Osteoblast (primary cell): ENCODE measurements around the gene SUSD3. TPM values are rescaled to one million over a fixed set of nuclear protein-coding genes. Genes with fewer than 3 reads are reported as not detected.

Experiments
- DNase-seq: peaks from one replicate; pipeline ENCODE4 v3.0.0; 2011; ENCODE audit warnings: low spot score, mixed read lengths; ENCODE audit not compliant: insufficient read length; ENCODE audit errors: missing footprints
- H2AFZ ChIP-seq: 2 replicates; pipeline ENCODE4 v1.6.0; 2011; ENCODE audit warnings: mild to moderate bottlenecking, low read length
- H3K27ac ChIP-seq: 2 replicates; pipeline ENCODE4 v1.5.1; 2011; ENCODE audit warnings: mild to moderate bottlenecking, low read depth, low read length, moderate library complexity
- H3K27me3 ChIP-seq: 2 replicates; pipeline ENCODE4 v1.6.0; 2012; ENCODE audit warnings: mild to moderate bottlenecking, control low read depth, inconsistent platforms, low read length, moderate library complexity; ENCODE audit not compliant: insufficient read depth
- H3K36me3 ChIP-seq: 2 replicates; pipeline ENCODE4 v1.5.1; 2011; ENCODE audit warnings: mild to moderate bottlenecking, low read length, control low read depth, moderate library complexity; ENCODE audit not compliant: insufficient read depth
- H3K4me1 ChIP-seq: 2 replicates; pipeline ENCODE4 v1.5.1; 2011; ENCODE audit warnings: mild to moderate bottlenecking, low read length, control low read depth, moderate library complexity; ENCODE audit not compliant: insufficient read depth
- H3K4me2 ChIP-seq: 2 replicates; pipeline ENCODE4 v1.6.0; 2011; ENCODE audit warnings: mild to moderate bottlenecking, low read length; ENCODE audit not compliant: insufficient read depth
- H3K4me3 ChIP-seq: fragments of 200-600 bp; sonication (generic); 3 replicates; pipeline ENCODE4 v1.5.1; 2012; ENCODE audit warnings: mild to moderate bottlenecking, low read length, inconsistent platforms; ENCODE audit not compliant: insufficient read depth
- H3K79me2 ChIP-seq: 2 replicates; pipeline ENCODE4 v1.6.0; 2012; ENCODE audit warnings: mild to moderate bottlenecking, low read length, control low read depth, inconsistent platforms; ENCODE audit not compliant: insufficient read depth
- H3K9me3 ChIP-seq: 2 replicates; pipeline ENCODE4 v1.5.1; 2011; ENCODE audit warnings: low read depth, low read length, control low read depth
- H4K20me1 ChIP-seq: 2 replicates; pipeline ENCODE4 v1.6.0; 2012; ENCODE audit warnings: mild to moderate bottlenecking, low read length, control low read depth; ENCODE audit not compliant: insufficient read depth
- total RNA-seq: library from RNA; depleted of rRNA; stranded (reverse); fragments of >200 nt; gene quantifications from 2 replicates; pipeline ENCODE4 v1.2.3, GENCODE V29; 2012
- TF ChIP-seq, protein P1 (sequence below): IDR thresholded peaks from 2 replicates; pipeline ENCODE4 v1.5.1; 2011; ENCODE audit warnings: mild to moderate bottlenecking, low read depth, low read length, moderate library complexity; ENCODE audit errors: extremely low read depth

SUSD3 gene
- total RNA-seq, 1 donor, result 0.36 TPM

DNA sequence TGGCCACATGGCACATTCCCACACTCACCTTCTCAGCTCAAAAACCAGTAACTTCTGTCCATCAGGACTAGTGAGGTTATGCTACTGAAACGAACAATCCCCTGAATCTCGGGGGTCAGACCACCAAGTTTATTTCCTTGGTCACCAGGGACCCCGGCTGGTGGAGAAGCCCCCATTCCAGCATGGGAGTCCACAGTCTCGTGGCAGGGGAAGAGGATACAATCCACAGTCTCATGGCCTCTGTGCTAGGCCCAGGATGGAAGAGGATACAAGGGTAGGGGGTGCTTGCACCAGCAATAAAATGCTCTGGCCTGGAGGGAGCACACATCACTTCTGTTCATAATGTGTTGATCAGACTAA, 30.1 kb downstream of the SUSD3 start:
- H3K4me1 ChIP-seq, result peaks cover 8% of the 10 kb centered on the region
- H3K27me3 ChIP-seq, result no peaks in the 10 kb centered on the region
- TF ChIP-seq, protein P1, sequence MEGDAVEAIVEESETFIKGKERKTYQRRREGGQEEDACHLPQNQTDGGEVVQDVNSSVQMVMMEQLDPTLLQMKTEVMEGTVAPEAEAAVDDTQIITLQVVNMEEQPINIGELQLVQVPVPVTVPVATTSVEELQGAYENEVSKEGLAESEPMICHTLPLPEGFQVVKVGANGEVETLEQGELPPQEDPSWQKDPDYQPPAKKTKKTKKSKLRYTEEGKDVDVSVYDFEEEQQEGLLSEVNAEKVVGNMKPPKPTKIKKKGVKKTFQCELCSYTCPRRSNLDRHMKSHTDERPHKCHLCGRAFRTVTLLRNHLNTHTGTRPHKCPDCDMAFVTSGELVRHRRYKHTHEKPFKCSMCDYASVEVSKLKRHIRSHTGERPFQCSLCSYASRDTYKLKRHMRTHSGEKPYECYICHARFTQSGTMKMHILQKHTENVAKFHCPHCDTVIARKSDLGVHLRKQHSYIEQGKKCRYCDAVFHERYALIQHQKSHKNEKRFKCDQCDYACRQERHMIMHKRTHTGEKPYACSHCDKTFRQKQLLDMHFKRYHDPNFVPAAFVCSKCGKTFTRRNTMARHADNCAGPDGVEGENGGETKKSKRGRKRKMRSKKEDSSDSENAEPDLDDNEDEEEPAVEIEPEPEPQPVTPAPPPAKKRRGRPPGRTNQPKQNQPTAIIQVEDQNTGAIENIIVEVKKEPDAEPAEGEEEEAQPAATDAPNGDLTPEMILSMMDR, result no peak
- no peak overlapping the region for H3K4me2 ChIP-seq
- H3K9me3 ChIP-seq, result peaks cover 11% of the 10 kb centered on the region
- H3K4me3 ChIP-seq, result no peak overlapping the region
- H3K79me2 ChIP-seq, result no peaks in the 10 kb centered on the region
- no peak for DNase-seq
- H4K20me1 ChIP-seq, result no peaks in the 10 kb centered on the region
- H2AFZ ChIP-seq, result no peak overlapping the region
- no peak overlapping the region for H3K27ac ChIP-seq
- no peaks in the 10 kb centered on the region for H3K36me3 ChIP-seq

DNA sequence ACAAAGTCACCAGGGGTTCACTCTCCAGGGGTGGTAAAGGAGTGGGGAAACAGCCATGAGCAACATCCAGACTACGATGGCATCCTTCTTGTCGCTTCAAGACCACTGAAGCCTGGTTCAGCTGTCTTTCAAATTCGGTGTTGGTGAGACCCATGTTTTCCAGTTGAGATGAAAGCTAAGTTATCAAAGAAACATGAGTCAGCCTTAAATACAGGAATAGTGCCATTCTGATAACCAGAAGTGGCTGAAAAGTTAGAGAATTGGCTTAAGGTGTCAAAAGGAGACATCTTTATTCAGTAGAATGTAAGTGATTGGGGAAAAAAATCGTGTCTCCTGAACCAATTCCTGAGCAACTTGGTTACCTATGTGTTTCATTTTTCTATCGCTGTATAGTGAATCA, 30.5 kb downstream of the SUSD3 start:
- Histone ChIP-seq H2AFZ (no peak overlapping the region), H4K20me1 (no peaks in the 10 kb centered on the region), H3K27ac (no peak overlapping the region), H3K4me1 (peaks cover 8% of the 10 kb centered on the region), H3K27me3 (no peaks in the 10 kb centered on the region), H3K4me2 (no peak overlapping the region), H3K79me2 (no peaks in the 10 kb centered on the region), H3K36me3 (no peaks in the 10 kb centered on the region), H3K9me3 (peaks cover 11% of the 10 kb centered on the region), H3K4me3 (no peak overlapping the region)
- no peak for DNase-seq
- TF ChIP-seq, protein P1, result no peak

DNA sequence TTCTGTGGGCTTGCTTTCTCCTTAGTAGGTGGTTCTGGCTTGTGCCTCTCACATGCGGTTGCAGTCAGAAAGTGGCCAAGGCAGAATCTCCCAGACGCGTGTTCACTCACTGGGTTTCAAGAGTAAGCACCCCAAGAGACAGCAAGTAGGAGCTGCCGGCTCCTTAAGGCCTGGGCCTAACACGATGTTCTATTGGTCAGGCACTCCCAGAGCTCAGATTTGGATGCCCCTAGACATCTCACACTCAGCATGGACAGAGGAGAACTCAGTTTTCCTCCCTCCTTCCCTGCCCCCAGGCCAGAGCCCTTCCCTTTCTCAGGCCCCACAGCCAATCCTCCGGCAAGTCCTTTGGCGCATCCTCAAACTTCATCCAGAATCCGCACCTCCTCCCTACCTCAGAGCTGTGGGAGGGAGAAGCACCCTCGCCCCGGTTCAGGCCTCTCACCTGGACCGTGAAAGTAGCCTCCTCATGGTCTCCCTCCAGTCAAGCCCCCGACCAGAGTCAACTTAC, 31.0 kb downstream of the SUSD3 start:
- Histone ChIP-seq H3K27ac (no peak overlapping the region), H3K36me3 (no peaks in the 10 kb centered on the region), H3K4me3 (no peak overlapping the region), H3K4me1 (peaks cover 8% of the 10 kb centered on the region), H4K20me1 (no peaks in the 10 kb centered on the region), H2AFZ (no peak overlapping the region), H3K79me2 (no peaks in the 10 kb centered on the region), H3K9me3 (peaks cover 11% of the 10 kb centered on the region), H3K4me2 (no peak overlapping the region), H3K27me3 (no peaks in the 10 kb centered on the region)
- no peak for DNase-seq
- TF ChIP-seq, protein P1, result no peak

DNA sequence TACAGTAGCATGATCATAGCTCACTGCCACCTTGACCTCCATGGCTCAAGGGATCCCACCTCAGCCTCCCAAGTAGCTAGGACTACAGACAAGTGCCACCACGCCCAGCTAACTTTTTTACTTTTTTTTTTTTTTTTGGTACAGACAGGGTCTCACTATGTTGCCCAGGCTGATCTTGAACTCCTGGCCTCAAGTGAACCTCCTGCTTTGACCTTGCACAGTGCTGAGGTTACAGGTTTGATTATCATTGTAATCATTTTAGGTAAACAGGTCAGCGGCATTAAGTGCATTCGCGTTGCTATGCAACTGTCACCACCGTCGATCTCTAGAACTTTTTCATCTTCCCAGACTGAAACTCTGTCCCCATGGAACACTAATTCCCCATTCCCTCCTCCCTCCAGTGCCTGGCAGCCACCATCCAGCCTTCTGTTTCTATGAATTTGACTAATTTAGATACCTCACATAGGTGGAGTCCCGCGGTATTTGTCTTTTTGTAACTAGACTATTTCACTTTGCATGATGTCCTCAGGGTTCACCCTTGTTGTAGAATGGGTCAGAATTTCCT, 31.7 kb downstream of the SUSD3 start:
- Histone ChIP-seq H3K4me1 (peaks cover 8% of the 10 kb centered on the region), H3K4me3 (no peak overlapping the region), H3K27ac (no peak overlapping the region), H2AFZ (no peak overlapping the region), H4K20me1 (no peaks in the 10 kb centered on the region), H3K4me2 (no peak overlapping the region), H3K36me3 (no peaks in the 10 kb centered on the region), H3K27me3 (no peaks in the 10 kb centered on the region), H3K9me3 (peaks cover 11% of the 10 kb centered on the region), H3K79me2 (no peaks in the 10 kb centered on the region)
- TF ChIP-seq, protein P1, result no peak
- peak; percentile 56 for DNase-seq
